ENCODE measurements around the gene IGFBP3.

- TF ChIP-seq POLR2AphosphoS5 (IDR thresholded peaks at IDR 0.05) (no peak), CTCF (IDR thresholded peaks at IDR 0.05; ENCODE audit: poor library complexity, severe bottlenecking) (no peak), EP300 (conservative IDR thresholded peaks at IDR 0.05; ENCODE audit: poor library complexity, severe bottlenecking) (no peak), EZH2 (IDR thresholded peaks at IDR 0.05; ENCODE audit: borderline replicate concordance, insufficient read depth, low read length, poor library complexity, severe bottlenecking) (no peak), RAD21 (conservative IDR thresholded peaks at IDR 0.05) (no peak), MXI1 (conservative IDR thresholded peaks at IDR 0.05; ENCODE audit: poor library complexity, severe bottlenecking) (no peak)
- TF ChIP-seq, protein P1, sequence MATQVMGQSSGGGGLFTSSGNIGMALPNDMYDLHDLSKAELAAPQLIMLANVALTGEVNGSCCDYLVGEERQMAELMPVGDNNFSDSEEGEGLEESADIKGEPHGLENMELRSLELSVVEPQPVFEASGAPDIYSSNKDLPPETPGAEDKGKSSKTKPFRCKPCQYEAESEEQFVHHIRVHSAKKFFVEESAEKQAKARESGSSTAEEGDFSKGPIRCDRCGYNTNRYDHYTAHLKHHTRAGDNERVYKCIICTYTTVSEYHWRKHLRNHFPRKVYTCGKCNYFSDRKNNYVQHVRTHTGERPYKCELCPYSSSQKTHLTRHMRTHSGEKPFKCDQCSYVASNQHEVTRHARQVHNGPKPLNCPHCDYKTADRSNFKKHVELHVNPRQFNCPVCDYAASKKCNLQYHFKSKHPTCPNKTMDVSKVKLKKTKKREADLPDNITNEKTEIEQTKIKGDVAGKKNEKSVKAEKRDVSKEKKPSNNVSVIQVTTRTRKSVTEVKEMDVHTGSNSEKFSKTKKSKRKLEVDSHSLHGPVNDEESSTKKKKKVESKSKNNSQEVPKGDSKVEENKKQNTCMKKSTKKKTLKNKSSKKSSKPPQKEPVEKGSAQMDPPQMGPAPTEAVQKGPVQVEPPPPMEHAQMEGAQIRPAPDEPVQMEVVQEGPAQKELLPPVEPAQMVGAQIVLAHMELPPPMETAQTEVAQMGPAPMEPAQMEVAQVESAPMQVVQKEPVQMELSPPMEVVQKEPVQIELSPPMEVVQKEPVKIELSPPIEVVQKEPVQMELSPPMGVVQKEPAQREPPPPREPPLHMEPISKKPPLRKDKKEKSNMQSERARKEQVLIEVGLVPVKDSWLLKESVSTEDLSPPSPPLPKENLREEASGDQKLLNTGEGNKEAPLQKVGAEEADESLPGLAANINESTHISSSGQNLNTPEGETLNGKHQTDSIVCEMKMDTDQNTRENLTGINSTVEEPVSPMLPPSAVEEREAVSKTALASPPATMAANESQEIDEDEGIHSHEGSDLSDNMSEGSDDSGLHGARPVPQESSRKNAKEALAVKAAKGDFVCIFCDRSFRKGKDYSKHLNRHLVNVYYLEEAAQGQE (IDR thresholded peaks at IDR 0.05; ENCODE audit: borderline replicate concordance): no peak
Measured at GRCh38 chr7:45927721-45928120, 6.6 kb upstream of the IGFBP3 start.
